Ovary (tissue), 9 donors: ENCODE data around the gene ZNF532. TPM values are rescaled to one million over a fixed set of nuclear protein-coding genes. Genes with fewer than 3 reads are reported as not detected.

Source experiments
- DNase-seq, 5 donors: peaks; one replicate each; pipeline ENCODE4 v3.0.0-alpha.2; 2019 to 2020
- H3K27ac ChIP-seq, 2 donors: fragments of 200-600 bp; one replicate each; pipeline versions ENCODE4 v1.5.1 to v1.8.0; 2019 to 2022
- H3K27me3 ChIP-seq: fragments of 200-600 bp; one replicate; pipeline ENCODE4 v1.8.0; 2022
- H3K36me3 ChIP-seq: fragments of 200-600 bp; sonication (generic); one replicate; pipeline ENCODE4 v1.5.1; 2019
- H3K4me1 ChIP-seq: one replicate; pipeline ENCODE4 v1.8.1; 2013; ENCODE audit warnings: mild to moderate bottlenecking, moderate library complexity; ENCODE audit not compliant: insufficient read depth
- H3K4me3 ChIP-seq: fragments of 200-600 bp; sonication (generic); one replicate; pipeline ENCODE4 v1.5.1; 2017
- H3K9me3 ChIP-seq, 2 donors: fragments of 200-600 bp in 1 of 2; sonication (generic) in 1 of 2; one replicate each; pipeline versions ENCODE4 v1.5.1 to v1.8.1; 2013 to 2019; ENCODE audit warnings: mild to moderate bottlenecking in 1 of 2, moderate library complexity in 1 of 2
- CTCF ChIP-seq, 3 donors: fragments of 450-650 bp in 2 of 3; fragments of 200-600 bp in 1 of 3; IDR thresholded peaks; one replicate each; pipeline versions ENCODE4 v1.5.1 to v1.8.0; 2016 to 2022; ENCODE audit warnings: antibody characterized with exemption in 3 of 3, mild to moderate bottlenecking in 1 of 3
- EP300 ChIP-seq: sonication (generic); formaldehyde crosslinking; IDR thresholded peaks from one replicate; pipeline ENCODE4 v1.6.1; 2017; ENCODE audit warnings: antibody characterized with exemption
- POLR2A ChIP-seq: fragments of 450-650 bp; IDR thresholded peaks from one replicate; pipeline ENCODE4 v1.6.1; 2017; ENCODE audit warnings: antibody characterized with exemption, mild to moderate bottlenecking, moderate library complexity
- WGBS, 3 donors: extraction: QIAGEN DNeasy Blood & Tissue Kit in 1 of 3; methylation state at CpG; one replicate each; pipeline versions ENCODE4 v1.1.5 to v1.1.7; 2013 to 2017; 5-methylcytosine and 5-hydroxymethylcytosine counted together
- intact Hi-C, 4 donors: fragments of 100-400 bp; cut with DNase I; formaldehyde crosslinking; loops; one replicate each; pipeline versions ENCODE4 v1.11.0 to v1.15.1; 2022 to 2023
- polyA plus RNA-seq, 2 donors: library from polyadenylated mRNA; stranded (reverse); fragments of 200-250 nt in 1 of 2; fragments of 350-450 nt in 1 of 2; fragmentation: Illumina TruSeq in 1 of 2; extraction: RNeasy Lipid Tissue Mini Kit (QIAGEN cat#74804) in 1 of 2; gene quantifications; one replicate each; pipeline ENCODE4 v1.2.3, GENCODE V29; 2013 to 2014
- total RNA-seq, 7 donors: library from RNA; depleted of rRNA in 2 of 7; stranded (reverse); fragments of >200 nt in 2 of 7; fragmentation: NEBNext Ultra II Directional in 3 of 7; extraction: Animal tissue kit (Norgen Biotek cat#: 25700) in 3 of 7; gene quantifications; one replicate each; pipeline versions ENCODE4 v1.1.0 to v1.2.4, GENCODE V29; 2016 to 2023
- donor health status: DM: no; HTN: no; CAD: no; lungs with moderate emphysema.
- donor health status: DM: no; HTN: no; CAD: no.
- donor health status: Bipolar disorder and iron deficiency.
- donor health status: DM: yes; HTN: yes; CAD: no.
- donor health status: DM: no; HTN: no; CAD: no.
- donor health status: DM: yes; HTN: yes; CAD: no.

The ZNF532 gene
- total and polyA plus RNA-seq, 9 donors, result 40.5 to 162 (median 101) TPM

GRCh38 chr18:58861861-58862301 is 2.8 kb upstream of the ZNF532 start:
- peaks cover 26% of the 10 kb centered on the region for H3K4me1 ChIP-seq
- 68 to 73% (median 70%) methylated on average over 5 of the region's 5 CpGs for WGBS, 3 donors
- intact Hi-C loops, result no loop called here

GRCh38 chr18:58862356-58862755 is 2.3 kb upstream of the ZNF532 start:
- H3K9me3 ChIP-seq, result no peaks in the 10 kb centered on the region
- peak overlapping the region; percentile 42 for H3K4me3 ChIP-seq
- peaks cover 29% of the 10 kb centered on the region for H3K4me1 ChIP-seq
- H3K36me3 ChIP-seq, result no peaks in the 10 kb centered on the region
- intact Hi-C loops, result no loop called here
- no peaks in the 10 kb centered on the region for H3K27me3 ChIP-seq
- H3K27ac ChIP-seq, result peak overlapping the region; percentile 99
- WGBS, 3 donors, result 72 to 77% (median 76%) methylated on average over 10 of the region's 10 CpGs
- no peak for DNase-seq
- TF ChIP-seq EP300, result no peak

More at GRCh38 chr18:58861861-58862301, 2.8 kb upstream of the ZNF532 start:
- Histone ChIP-seq H3K9me3 (no peaks in the 10 kb centered on the region), H3K36me3 (no peaks in the 10 kb centered on the region), H3K27ac (peak overlapping the region in 1 of 2 donors; percentile 99), H3K27me3 (no peaks in the 10 kb centered on the region), H3K4me3 (no peak overlapping the region)
- no peak for DNase-seq
- TF ChIP-seq CTCF (IDR thresholded peaks at IDR 0.05) (no peak), EP300 (no peak), POLR2A (no peak)

- intact Hi-C loops, result no loop called here
- WGBS, 3 donors, result 2 to 7% (median 2%) methylated on average over 13 to 62 of the region's 66 CpGs
- H3K9me3 ChIP-seq, result no peaks in the 10 kb centered on the region
- H3K27me3 ChIP-seq, result no peaks in the 10 kb centered on the region
- H3K36me3 ChIP-seq, result no peaks in the 10 kb centered on the region
- peaks cover 31% of the 10 kb centered on the region for H3K4me1 ChIP-seq
- peak; percentile 52 to 69 (median 65) for DNase-seq
- TF ChIP-seq EP300 (no peak), POLR2A (no peak), CTCF (IDR thresholded peaks at IDR 0.05) (no peak)
- H3K4me3 ChIP-seq, result peak overlapping the region; percentile 42
- peak overlapping the region; percentile 99 for H3K27ac ChIP-seq
These were observed 1.7 kb upstream of the ZNF532 start for GRCh38 chr18:58862851-58863538.

- no peaks in the 10 kb centered on the region for H3K9me3 ChIP-seq
- DNase-seq, result peak; percentile 51 to 76 (median 70)
- H3K4me3 ChIP-seq, result peak overlapping the region; percentile 42
- no peaks in the 10 kb centered on the region for H3K36me3 ChIP-seq
- TF ChIP-seq EP300, result no peak
- TF ChIP-seq CTCF (IDR thresholded peaks at IDR 0.05), result no peak
- TF ChIP-seq POLR2A, result no peak
- WGBS, 3 donors, result 0 to 2% (median 1%) methylated on average over 7 to 70 of the region's 72 CpGs
- H3K27ac ChIP-seq, result peak overlapping the region; percentile 99
- H3K4me1 ChIP-seq, result peaks cover 28% of the 10 kb centered on the region
- intact Hi-C loops, result no loop called here
- H3K27me3 ChIP-seq, result no peaks in the 10 kb centered on the region
These were observed 1.0 kb upstream of the ZNF532 start for GRCh38 chr18:58863539-58864145.

GRCh38 chr18:58865033-58865590 is 435 bp downstream of the ZNF532 start:
- TF ChIP-seq POLR2A (no peak), CTCF (IDR thresholded peaks at IDR 0.05) (no peak), EP300 (no peak)
- H3K27me3 ChIP-seq, result no peaks in the 10 kb centered on the region
- no peak for DNase-seq
- peak overlapping the region; percentile 42 for H3K4me3 ChIP-seq
- no peaks in the 10 kb centered on the region for H3K9me3 ChIP-seq
- peaks cover 18% of the 10 kb centered on the region for H3K4me1 ChIP-seq
- intact Hi-C loops, result no loop called here
- peak overlapping the region; percentile 99 for H3K27ac ChIP-seq
- 20 to 29% (median 28%) methylated on average over 4 of the region's 4 CpGs for WGBS, 3 donors
- H3K36me3 ChIP-seq, result no peaks in the 10 kb centered on the region
